ENCODE results near the gene DPT.

DPT gene

GRCh38 chr1:168654198-168654915 lies 74.6 kb downstream of the DPT start:
- no peak for DNase-seq

- DNase-seq: no peak
These were observed 75.4 kb downstream of the DPT start for GRCh38 chr1:168653567-168653966.

GRCh38 chr1:168645721-168646120 lies 83.3 kb downstream of the DPT start:
- DNase-seq: no peak
